ENCODE measurements around the gene PALMD. TPM values are rescaled to one million over a fixed set of nuclear protein-coding genes. Genes with fewer than 3 reads are reported as not detected.

PALMD gene
- total RNA-seq, 1 donor from 2014 or later, result 18.8 TPM

GRCh38 chr1:99672530-99673213, 26.8 kb downstream of the PALMD start:
- Histone ChIP-seq H3K4me1 (peaks cover 15% of the 10 kb centered on the region), H3K36me3 (peaks cover 19% of the 10 kb centered on the region), H3K9me3 (no peaks in the 10 kb centered on the region), H3K27me3 (ENCODE audit: low read depth) (no peaks in the 10 kb centered on the region), H3K27ac (no peak overlapping the region), H3K4me3 (no peak overlapping the region)
- intact Hi-C loops (cut with DNase I), result no loop called here
- peak in 1 of 2 donors; percentile 19 for ATAC-seq
- no peak for DNase-seq
- TF ChIP-seq CTCF (IDR thresholded peaks at IDR 0.05), result no peak

- no peaks in the 10 kb centered on the region for H3K27me3 ChIP-seq (ENCODE audit: low read depth)
- ATAC-seq (no peak), DNase-seq (no peak)
- no peaks in the 10 kb centered on the region for H3K9me3 ChIP-seq
- TF ChIP-seq CTCF (IDR thresholded peaks at IDR 0.05), result no peak
- no peak overlapping the region for H3K4me3 ChIP-seq
- H3K4me1 ChIP-seq, result peaks cover 15% of the 10 kb centered on the region
- no peak overlapping the region for H3K27ac ChIP-seq
- peaks cover 19% of the 10 kb centered on the region for H3K36me3 ChIP-seq
- intact Hi-C loops (cut with DNase I), result no loop called here
These were observed 27.4 kb downstream of the PALMD start for GRCh38 chr1:99673315-99673714.

- ATAC-seq (no peak), DNase-seq (no peak)
- TF ChIP-seq CTCF (IDR thresholded peaks at IDR 0.05), result no peak
- Histone ChIP-seq H3K9me3 (no peaks in the 10 kb centered on the region), H3K36me3 (peaks cover 9% of the 10 kb centered on the region), H3K27ac (no peak overlapping the region), H3K4me3 (no peak overlapping the region), H3K4me1 (peaks cover 15% of the 10 kb centered on the region), H3K27me3 (ENCODE audit: low read depth) (no peaks in the 10 kb centered on the region)
- intact Hi-C loops (cut with DNase I), result no loop called here
These were observed 28.5 kb downstream of the PALMD start for GRCh38 chr1:99674115-99675064.

GRCh38 chr1:99675292-99675691, 29.4 kb downstream of the PALMD start:
- ATAC-seq, result no peak
- no peak for TF ChIP-seq CTCF (IDR thresholded peaks at IDR 0.05)
- H3K9me3 ChIP-seq, result no peaks in the 10 kb centered on the region
- H3K4me3 ChIP-seq, result no peak overlapping the region
- no peak for DNase-seq
- H3K4me1 ChIP-seq, result peaks cover 15% of the 10 kb centered on the region
- no peaks in the 10 kb centered on the region for H3K27me3 ChIP-seq (ENCODE audit: low read depth)
- no peak overlapping the region for H3K27ac ChIP-seq
- H3K36me3 ChIP-seq, result peaks cover 9% of the 10 kb centered on the region
- intact Hi-C loops (cut with DNase I), result no loop called here

- TF ChIP-seq CTCF (IDR thresholded peaks at IDR 0.05), result no peak
- Histone ChIP-seq H3K27ac (no peak overlapping the region), H3K36me3 (peaks cover 9% of the 10 kb centered on the region), H3K27me3 (ENCODE audit: low read depth) (no peaks in the 10 kb centered on the region), H3K4me3 (no peak overlapping the region), H3K9me3 (no peaks in the 10 kb centered on the region), H3K4me1 (peaks cover 15% of the 10 kb centered on the region)
- no peak for ATAC-seq
- intact Hi-C loops (cut with DNase I), result no loop called here
- DNase-seq, result no peak
These were observed 30.1 kb downstream of the PALMD start for GRCh38 chr1:99675994-99676393.
